Fibroblast of lung (primary cell): ENCODE data around the gene APC2. TPM values are rescaled to one million over a fixed set of nuclear protein-coding genes. Genes with fewer than 3 reads are reported as not detected.

Experiments
- DNase-seq, 2 donors: peaks; one replicate each; pipeline versions ENCODE4 v3.0.0 to v3.0.0-alpha.2; 2010; ENCODE audit warnings: low read depth in 2 of 2
- H2AFZ ChIP-seq: 2 replicates; pipeline ENCODE4 v1.5.1; 2012; ENCODE audit warnings: low read length, control low read depth, inconsistent platforms
- H3K27ac ChIP-seq: 2 replicates; pipeline ENCODE4 v1.5.1; 2011; ENCODE audit warnings: low read length, control low read depth; ENCODE audit not compliant: insufficient read depth
- H3K27me3 ChIP-seq: 2 replicates; pipeline ENCODE4 v1.5.1; 2011; ENCODE audit warnings: mild to moderate bottlenecking, low read length; ENCODE audit not compliant: control insufficient read depth, insufficient read depth
- H3K36me3 ChIP-seq: 2 replicates; pipeline ENCODE4 v1.5.1; 2011; ENCODE audit warnings: low read length; ENCODE audit not compliant: control insufficient read depth, insufficient read depth
- H3K4me1 ChIP-seq: 2 replicates; pipeline ENCODE4 v1.5.1; 2011; ENCODE audit warnings: low read length; ENCODE audit not compliant: control insufficient read depth, insufficient read depth; ENCODE audit errors: extremely low read depth
- H3K4me2 ChIP-seq: 2 replicates; pipeline ENCODE4 v1.5.1; 2011; ENCODE audit warnings: low read length, control low read depth; ENCODE audit not compliant: insufficient read depth; ENCODE audit errors: extremely low read depth
- H3K4me3 ChIP-seq, 4 experiments: fragments of 200-600 bp in 1 of 4; sonication (generic) in 1 of 4; replicated peaks in 1 of 4; 2 replicates each; pipeline ENCODE4 v1.5.1; 2011 to 2016; ENCODE audit warnings: low read length in 4 of 4, low read depth in 3 of 4, mild to moderate bottlenecking in 3 of 4, control low read depth in 2 of 4, inconsistent platforms in 1 of 4, mixed read lengths in 1 of 4; ENCODE audit not compliant: insufficient read depth in 1 of 4; ENCODE audit errors: control extremely low read depth in 1 of 4
- H3K79me2 ChIP-seq: 2 replicates; pipeline ENCODE4 v1.5.1; 2012; ENCODE audit warnings: mild to moderate bottlenecking, low read length, inconsistent platforms; ENCODE audit not compliant: control insufficient read depth, insufficient read depth
- H3K9ac ChIP-seq: 2 replicates; pipeline ENCODE4 v1.5.1; 2011; ENCODE audit warnings: mild to moderate bottlenecking, low read length, control low read depth; ENCODE audit not compliant: insufficient read depth
- H3K9me3 ChIP-seq: 2 replicates; pipeline ENCODE4 v1.5.1; 2012; ENCODE audit warnings: low read depth, low read length; ENCODE audit not compliant: control insufficient read depth, insufficient read depth
- H4K20me1 ChIP-seq: 2 replicates; pipeline ENCODE4 v1.5.1; 2011; ENCODE audit warnings: low read length; ENCODE audit not compliant: control insufficient read depth, insufficient read depth; ENCODE audit errors: extremely low read depth
- CTCF ChIP-seq, 2 donors: IDR thresholded peaks in 1 of 2; conservative IDR thresholded peaks in 1 of 2; 1 replicate in 1 of 2; 2 replicates in 1 of 2; pipeline ENCODE4 v1.5.1; 2011 to 2012; ENCODE audit warnings: low read length in 2 of 2, control low read depth in 1 of 2, inconsistent platforms in 1 of 2, low read depth in 1 of 2, mild to moderate bottlenecking in 1 of 2
- EZH2 ChIP-seq: IDR thresholded peaks from 2 replicates; pipeline ENCODE4 v1.5.1; 2012; ENCODE audit warnings: low read length, control low read depth, mild to moderate bottlenecking; ENCODE audit errors: missing control alignments
- polyA plus RNA-seq, 2 donors: library from polyadenylated mRNA; depleted of rRNA in 1 of 2; stranded (reverse) in 1 of 2; unstranded in 1 of 2; fragments of >200 nt; gene quantifications; 2 replicates each; pipeline ENCODE4 v1.2.1, GENCODE V29; 2011 to 2012; ENCODE audit warnings: missing spikeins in 1 of 2
- total RNA-seq: library from RNA; depleted of rRNA; stranded (reverse); fragments of >200 nt; gene quantifications from 2 replicates; pipeline ENCODE4 v1.2.1, GENCODE V29; 2014

Gene APC2
- total and polyA plus RNA-seq, 2 donors (not counting 1 experiment from before 2014, with no cell fraction given): 0.01 to 0.50 TPM

GRCh38 chr19:1455336-1456120, 5.6 kb downstream of the APC2 start:
- no peaks in the 10 kb centered on the region for H3K79me2 ChIP-seq
- no peaks in the 10 kb centered on the region for H3K9me3 ChIP-seq
- DNase-seq: peak in 1 of 2 donors; percentile 55
- no peak overlapping the region for H3K27ac ChIP-seq
- peaks cover 3% of the 10 kb centered on the region for H3K4me1 ChIP-seq
- H3K9ac ChIP-seq: no peak overlapping the region
- no peaks in the 10 kb centered on the region for H3K36me3 ChIP-seq
- H3K4me3 ChIP-seq: no peak overlapping the region
- no peak for TF ChIP-seq CTCF (conservative IDR thresholded peaks at IDR 0.05 in 1 of 2, IDR thresholded peaks at IDR 0.05 in 1 of 2; ENCODE audit: low read depth in 1 of 2, low read length in 2 of 2)
- TF ChIP-seq EZH2: no peak
- H3K27me3 ChIP-seq: peaks cover 46% of the 10 kb centered on the region
- H4K20me1 ChIP-seq: no peaks in the 10 kb centered on the region
- H3K4me2 ChIP-seq: no peak overlapping the region
- H2AFZ ChIP-seq: no peak overlapping the region

- H3K27me3 ChIP-seq: peaks cover 38% of the 10 kb centered on the region
- H4K20me1 ChIP-seq: no peaks in the 10 kb centered on the region
- no peaks in the 10 kb centered on the region for H3K79me2 ChIP-seq
- H3K9ac ChIP-seq: no peak overlapping the region
- H3K27ac ChIP-seq: no peak overlapping the region
- H2AFZ ChIP-seq: no peak overlapping the region
- H3K36me3 ChIP-seq: no peaks in the 10 kb centered on the region
- H3K4me2 ChIP-seq: no peak overlapping the region
- H3K4me3 ChIP-seq: no peak overlapping the region
- peak; percentile 56 for TF ChIP-seq EZH2
- no peak for TF ChIP-seq CTCF (conservative IDR thresholded peaks at IDR 0.05 in 1 of 2, IDR thresholded peaks at IDR 0.05 in 1 of 2; ENCODE audit: low read depth in 1 of 2, low read length in 2 of 2)
- H3K9me3 ChIP-seq: no peaks in the 10 kb centered on the region
- no peak for DNase-seq
- peaks cover 3% of the 10 kb centered on the region for H3K4me1 ChIP-seq
These were observed 6.4 kb downstream of the APC2 start for GRCh38 chr19:1456121-1456900.

GRCh38 chr19:1457031-1457739, 7.3 kb downstream of the APC2 start:
- peaks cover 3% of the 10 kb centered on the region for H3K4me1 ChIP-seq
- no peaks in the 10 kb centered on the region for H3K36me3 ChIP-seq
- no peak overlapping the region for H2AFZ ChIP-seq
- no peak for DNase-seq
- H3K9me3 ChIP-seq: no peaks in the 10 kb centered on the region
- no peak overlapping the region for H3K4me2 ChIP-seq
- H4K20me1 ChIP-seq: no peaks in the 10 kb centered on the region
- H3K4me3 ChIP-seq: no peak overlapping the region
- peaks cover 30% of the 10 kb centered on the region for H3K27me3 ChIP-seq
- no peak overlapping the region for H3K27ac ChIP-seq
- TF ChIP-seq EZH2 (peak; percentile 52), CTCF (conservative IDR thresholded peaks at IDR 0.05 in 1 of 2, IDR thresholded peaks at IDR 0.05 in 1 of 2; ENCODE audit: low read depth in 1 of 2, low read length in 2 of 2) (no peak)
- no peak overlapping the region for H3K9ac ChIP-seq
- no peaks in the 10 kb centered on the region for H3K79me2 ChIP-seq
